CD14-positive monocyte (primary cell): Measurements from ENCODE around the gene DPYSL3. TPM values are rescaled to one million over a fixed set of nuclear protein-coding genes. Genes with fewer than 3 reads are reported as not detected.
A peak's percentile ranks its signal among the peaks of the same experiment; 100 is the strongest.

ENCODE experiments used
- DNase-seq, 3 donors: peaks; one replicate each; pipeline ENCODE4 v3.0.0-alpha.2; 2011 to 2022
- H2AFZ ChIP-seq: 2 replicates; pipeline ENCODE4 v1.6.0; 2012; ENCODE audit warnings: mild to moderate bottlenecking, low read depth, low read length, inconsistent platforms; ENCODE audit not compliant: insufficient read depth, poor library complexity, severe bottlenecking
- H3K27ac ChIP-seq, 2 donors: 1 replicate in 1 of 2; 2 replicates in 1 of 2; pipeline ENCODE4 v1.5.1; 2012 to 2013; ENCODE audit warnings: low read length in 2 of 2, control low read depth in 1 of 2, inconsistent platforms in 1 of 2, low read depth in 1 of 2, mild to moderate bottlenecking in 1 of 2
- H3K27me3 ChIP-seq, 2 donors: one replicate each; pipeline versions ENCODE4 v1.6.0 to v1.6.1; 2011 to 2013; ENCODE audit warnings: low read length in 2 of 2; ENCODE audit not compliant: control insufficient read depth in 2 of 2, insufficient read depth in 2 of 2
- H3K36me3 ChIP-seq, 2 donors: replicated peaks in 1 of 2; 1 replicate in 1 of 2; 2 replicates in 1 of 2; pipeline versions ENCODE4 v1.5.1 to v1.6.1; 2012 to 2013; ENCODE audit warnings: low read length in 2 of 2, control low read depth in 1 of 2, inconsistent platforms in 1 of 2, mild to moderate bottlenecking in 1 of 2; ENCODE audit not compliant: insufficient read depth in 2 of 2, control insufficient read depth in 1 of 2
- H3K4me1 ChIP-seq, 2 donors: 1 replicate in 1 of 2; 2 replicates in 1 of 2; pipeline versions ENCODE4 v1.5.1 to v1.6.1; 2012 to 2013; ENCODE audit warnings: low read length in 2 of 2, control low read depth in 1 of 2, inconsistent platforms in 1 of 2, mild to moderate bottlenecking in 1 of 2, moderate library complexity in 1 of 2; ENCODE audit not compliant: insufficient read depth in 2 of 2, control insufficient read depth in 1 of 2
- H3K4me2 ChIP-seq: replicated peaks from 2 replicates; pipeline ENCODE3; 2012; ENCODE audit warnings: low read length, moderate library complexity, mild to moderate bottlenecking; ENCODE audit not compliant: poor library complexity, severe bottlenecking; ENCODE audit errors: extremely low read depth
- H3K4me3 ChIP-seq, 3 experiments: fragments of 200-600 bp in 1 of 3; sonication (generic) in 1 of 3; replicated peaks in 1 of 3; 1 replicate in 2 of 3; 2 replicates in 1 of 3; pipeline ENCODE4 v1.5.1; 2011 to 2013; ENCODE audit warnings: low read length in 3 of 3, mild to moderate bottlenecking in 3 of 3, control low read depth in 2 of 3, low read depth in 2 of 3, inconsistent platforms in 1 of 3, moderate library complexity in 1 of 3
- H3K79me2 ChIP-seq: 2 replicates; pipeline ENCODE4 v1.6.0; 2012; ENCODE audit warnings: mild to moderate bottlenecking, control low read depth, inconsistent platforms, low read length, moderate library complexity; ENCODE audit not compliant: insufficient read depth
- H3K9ac ChIP-seq: 2 replicates; pipeline ENCODE4 v1.6.0; 2017; ENCODE audit warnings: low read length, mild to moderate bottlenecking; ENCODE audit not compliant: insufficient read depth, poor library complexity, severe bottlenecking
- H3K9me3 ChIP-seq, 2 donors: replicated peaks in 1 of 2; 1 replicate in 1 of 2; 2 replicates in 1 of 2; pipeline versions ENCODE4 v1.5.1 to v1.6.1; 2012 to 2013; ENCODE audit warnings: low read length in 2 of 2, control low read depth in 1 of 2; ENCODE audit not compliant: control insufficient read depth in 1 of 2, insufficient read depth in 1 of 2
- H4K20me1 ChIP-seq: 2 replicates; pipeline ENCODE4 v1.6.0; 2012; ENCODE audit warnings: mild to moderate bottlenecking, low read length, control low read depth, moderate library complexity; ENCODE audit not compliant: insufficient read depth
- H3K27ac Mint-ChIP-seq, 7 donors: one replicate each; pipeline ENCODE4 v1.8.0; 2020; ENCODE audit warnings: mild to moderate bottlenecking in 7 of 7, mixed read lengths in 7 of 7, moderate library complexity in 6 of 7, inconsistent platforms in 2 of 7
- H3K27me3 Mint-ChIP-seq, 3 donors: one replicate each; pipeline ENCODE4 v1.8.0; 2021 to 2022; ENCODE audit warnings: low read depth in 3 of 3, mild to moderate bottlenecking in 3 of 3, mixed read lengths in 3 of 3, moderate library complexity in 3 of 3, inconsistent platforms in 1 of 3
- H3K36me3 Mint-ChIP-seq, 2 donors: one replicate each; pipeline ENCODE4 v1.8.0; 2020; ENCODE audit warnings: mixed read lengths in 2 of 2, inconsistent platforms in 1 of 2, mild to moderate bottlenecking in 1 of 2
- H3K4me1 Mint-ChIP-seq: one replicate; pipeline ENCODE4 v1.8.0; 2020; ENCODE audit warnings: mild to moderate bottlenecking, mixed read lengths
- H3K4me3 Mint-ChIP-seq, 2 donors: one replicate each; pipeline ENCODE4 v1.8.0; 2020; ENCODE audit warnings: mild to moderate bottlenecking in 2 of 2, mixed read lengths in 2 of 2, moderate library complexity in 1 of 2
- H3K9me3 Mint-ChIP-seq, 7 donors: one replicate each; pipeline ENCODE4 v1.8.0; 2020 to 2022; ENCODE audit warnings: mixed read lengths in 7 of 7, mild to moderate bottlenecking in 6 of 7, moderate library complexity in 6 of 7, inconsistent platforms in 2 of 7
- WGBS: methylation state at CpG from one replicate; pipeline ENCODE4 v1.1.5; 2013; ENCODE audit warnings: missing lambda C conversion rate; ENCODE audit not compliant: insufficient coverage; 5-methylcytosine and 5-hydroxymethylcytosine counted together
- intact Hi-C, 2 donors: fragments of 100-400 bp; cut with micrococcal nuclease; formaldehyde crosslinking; loops; one replicate each; pipeline versions ENCODE4 v1.15.0 to v1.15.1; 2023
- polyA plus RNA-seq, 3 donors: library from polyadenylated mRNA; depleted of rRNA in 1 of 3; unstranded in 2 of 3; stranded (reverse) in 1 of 3; fragments of 300-500 nt in 2 of 3; fragments of >200 nt in 1 of 3; fragmentation: Illumina TruSeq in 2 of 3; gene quantifications; 1 replicate in 2 of 3; 2 replicates in 1 of 3; pipeline ENCODE4 v1.2.3, GENCODE V29; 2012 to 2021
- TF ChIP-seq, protein P1 (sequence below): fragments of 200-600 bp; IDR thresholded peaks from one replicate; pipeline ENCODE4 v1.8.0; 2022; ENCODE audit warnings: antibody characterized with exemption, mild to moderate bottlenecking

DPYSL3 gene
- polyA plus RNA-seq, 3 donors: 0.05 TPM; not detected in 2

DNA sequence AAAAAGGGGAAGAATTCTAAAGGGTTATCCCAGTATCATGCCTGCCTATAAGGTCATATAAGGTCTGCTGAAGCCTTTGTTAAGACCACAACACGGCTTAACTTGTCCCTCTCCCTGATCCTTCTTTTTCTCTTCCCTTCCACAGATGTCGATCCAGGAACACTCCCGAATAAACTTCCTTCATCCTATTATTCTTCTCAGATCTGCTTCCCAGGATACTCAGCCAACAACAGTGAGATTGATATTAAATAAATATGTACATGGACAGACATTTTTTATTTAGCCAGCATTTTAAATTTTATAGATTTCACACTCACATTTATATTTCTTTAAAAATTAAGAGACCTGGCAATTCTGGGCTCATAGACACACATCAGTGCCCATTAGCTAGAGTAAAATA is 44.1 kb downstream of the DPYSL3 start:
- 100% methylated on average over 1 of the region's 3 CpGs for WGBS
- no peaks in the 10 kb centered on the region for H3K9me3 ChIP-seq
- no peaks in the 10 kb centered on the region for H4K20me1 ChIP-seq
- H3K4me3 ChIP-seq: no peak overlapping the region
- no peaks in the 10 kb centered on the region for H3K4me1 ChIP-seq
- H3K27me3 ChIP-seq: no peaks in the 10 kb centered on the region
- H3K79me2 ChIP-seq: no peaks in the 10 kb centered on the region
- Mint-ChIP-seq H3K27ac (no peak overlapping the region), H3K4me3 (no peak overlapping the region), H3K9me3 (no peaks in the 10 kb centered on the region), H3K27me3 (no peaks in the 10 kb centered on the region), H3K36me3 (no peaks in the 10 kb centered on the region), H3K4me1 (peaks cover 4% of the 10 kb centered on the region)
- no peak overlapping the region for H2AFZ ChIP-seq
- no peak for DNase-seq
- H3K4me2 ChIP-seq: no peak overlapping the region
- H3K36me3 ChIP-seq: no peaks in the 10 kb centered on the region
- intact Hi-C loops: loop anchor here in 1 of 2 donors (10.0 kb wide), 1 partner anchor 89 kb away; no protein-coding TSS in a partner anchor
- TF ChIP-seq, protein P1, sequence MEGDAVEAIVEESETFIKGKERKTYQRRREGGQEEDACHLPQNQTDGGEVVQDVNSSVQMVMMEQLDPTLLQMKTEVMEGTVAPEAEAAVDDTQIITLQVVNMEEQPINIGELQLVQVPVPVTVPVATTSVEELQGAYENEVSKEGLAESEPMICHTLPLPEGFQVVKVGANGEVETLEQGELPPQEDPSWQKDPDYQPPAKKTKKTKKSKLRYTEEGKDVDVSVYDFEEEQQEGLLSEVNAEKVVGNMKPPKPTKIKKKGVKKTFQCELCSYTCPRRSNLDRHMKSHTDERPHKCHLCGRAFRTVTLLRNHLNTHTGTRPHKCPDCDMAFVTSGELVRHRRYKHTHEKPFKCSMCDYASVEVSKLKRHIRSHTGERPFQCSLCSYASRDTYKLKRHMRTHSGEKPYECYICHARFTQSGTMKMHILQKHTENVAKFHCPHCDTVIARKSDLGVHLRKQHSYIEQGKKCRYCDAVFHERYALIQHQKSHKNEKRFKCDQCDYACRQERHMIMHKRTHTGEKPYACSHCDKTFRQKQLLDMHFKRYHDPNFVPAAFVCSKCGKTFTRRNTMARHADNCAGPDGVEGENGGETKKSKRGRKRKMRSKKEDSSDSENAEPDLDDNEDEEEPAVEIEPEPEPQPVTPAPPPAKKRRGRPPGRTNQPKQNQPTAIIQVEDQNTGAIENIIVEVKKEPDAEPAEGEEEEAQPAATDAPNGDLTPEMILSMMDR: no peak
- no peak overlapping the region for H3K9ac ChIP-seq
- no peak overlapping the region for H3K27ac ChIP-seq

DNA sequence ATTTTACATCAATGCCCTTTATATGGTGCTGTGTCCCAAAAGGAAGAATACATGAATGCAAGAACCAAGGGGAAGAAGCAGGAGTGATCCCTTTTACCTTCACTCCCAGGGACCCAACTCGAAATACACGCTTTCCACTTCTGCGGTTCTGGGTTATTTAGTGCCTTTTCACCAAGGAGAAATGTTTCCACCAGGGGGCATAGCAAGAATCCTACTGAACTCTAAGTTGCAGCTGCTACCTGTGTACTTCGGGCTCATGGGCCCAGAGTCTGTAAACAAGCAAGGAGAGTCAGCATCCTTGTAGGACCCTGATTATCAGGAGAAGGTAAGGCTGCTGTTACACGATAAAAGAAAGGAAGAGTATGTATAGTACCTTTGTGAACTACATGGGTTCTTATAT is 45.7 kb downstream of the DPYSL3 start:
- Mint-ChIP-seq H3K36me3 (no peaks in the 10 kb centered on the region), H3K27ac (no peak overlapping the region), H3K4me1 (peaks cover 4% of the 10 kb centered on the region), H3K9me3 (no peaks in the 10 kb centered on the region), H3K4me3 (no peak overlapping the region), H3K27me3 (no peaks in the 10 kb centered on the region)
- intact Hi-C loops: loop anchor here (5.0 to 10.0 kb wide), 2 partner anchors 91 to 93 kb away; no protein-coding TSS in a partner anchor
- Histone ChIP-seq H3K9me3 (no peaks in the 10 kb centered on the region), H3K4me2 (no peak overlapping the region), H3K36me3 (no peaks in the 10 kb centered on the region), H3K4me1 (no peaks in the 10 kb centered on the region), H2AFZ (no peak overlapping the region), H3K9ac (no peak overlapping the region), H3K27me3 (no peaks in the 10 kb centered on the region), H3K79me2 (no peaks in the 10 kb centered on the region), H3K27ac (no peak overlapping the region), H4K20me1 (no peaks in the 10 kb centered on the region), H3K4me3 (no peak overlapping the region)
- DNase-seq: peak in 1 of 3 donors; percentile 18
- WGBS: 44% methylated on average over 4 of the region's 5 CpGs
- TF ChIP-seq, protein P1: peak; percentile 58
